Neutrophil (primary cell): Measurements from ENCODE around the gene ZNF525.
"Not testable (repeated sequence)": the region's sequence is repeated elsewhere in the genome, so short reads cannot be mapped to it uniquely, and the experiment has no call there.

ENCODE experiments used
- H3K27ac ChIP-seq: fragments of 200-600 bp; sonication (generic); 2 replicates; pipeline ENCODE4 v1.5.1; 2016; ENCODE audit warnings: mild to moderate bottlenecking, moderate library complexity
- H3K27me3 ChIP-seq: fragments of 200-600 bp; sonication (generic); 2 replicates; pipeline ENCODE4 v1.6.0; 2016; ENCODE audit warnings: mild to moderate bottlenecking
- H3K36me3 ChIP-seq: fragments of 200-600 bp; sonication (generic); 2 replicates; pipeline ENCODE4 v1.5.1; 2017
- H3K4me1 ChIP-seq, 2 experiments: fragments of 200-600 bp in 1 of 2; sonication (generic) in 1 of 2; 1 replicate in 1 of 2; 2 replicates in 1 of 2; pipeline versions ENCODE4 v1.5.1 to v1.6.1; 2013 to 2016; ENCODE audit warnings: low read depth in 1 of 2, low read length in 1 of 2, mild to moderate bottlenecking in 1 of 2, moderate library complexity in 1 of 2; ENCODE audit not compliant: control insufficient read depth in 1 of 2, insufficient read depth in 1 of 2
- H3K4me3 ChIP-seq, 2 experiments: fragments of 200-600 bp in 1 of 2; sonication (generic) in 1 of 2; 1 replicate in 1 of 2; 2 replicates in 1 of 2; pipeline ENCODE4 v1.5.1; 2013 to 2016; ENCODE audit warnings: low read depth in 1 of 2, low read length in 1 of 2, mild to moderate bottlenecking in 1 of 2, moderate library complexity in 1 of 2
- H3K9me3 ChIP-seq: fragments of 200-600 bp; sonication (generic); 2 replicates; pipeline ENCODE4 v1.5.1; 2016
- CTCF ChIP-seq: fragments of 200-600 bp; sonication (generic); IDR thresholded peaks from 2 replicates; pipeline ENCODE4 v1.5.1; 2016; ENCODE audit warnings: antibody characterized with exemption

Gene ZNF525

GRCh38 chr19:53394522-53394973 lies 29.0 kb downstream of the ZNF525 start:
- H3K36me3 ChIP-seq: peaks cover 13% of the 10 kb centered on the region
- peaks cover 10 to 18% of the 10 kb centered on the region in 2 experiments for H3K4me1 ChIP-seq
- TF ChIP-seq CTCF: no peak
- H3K27me3 ChIP-seq: no peaks in the 10 kb centered on the region
- no peak overlapping the region for H3K27ac ChIP-seq
- peaks cover 12% of the 10 kb centered on the region for H3K9me3 ChIP-seq
- peak overlapping the region; percentile 86 to 92 for H3K4me3 ChIP-seq

GRCh38 chr19:53394974-53395839 lies 29.7 kb downstream of the ZNF525 start, which contains the start of gene ZNF765:
Gene ZNF765 (plus strand): TSS chr19:53395149. CDS start chr19:53398016, 2,867 bp downstream.
- peak; percentile 85 for TF ChIP-seq CTCF
- H3K27ac ChIP-seq: peak within 1 kb of the TSS; percentile 57
- peaks cover 10 to 18% of the 10 kb centered on the region in 2 experiments for H3K4me1 ChIP-seq
- H3K36me3 ChIP-seq: peaks cover 18% of the 10 kb centered on the region
- H3K9me3 ChIP-seq: peaks cover 5% of the 10 kb centered on the region
- H3K4me3 ChIP-seq: peak within 1 kb of the TSS; percentile 86 to 92
- no peaks in the 10 kb centered on the region for H3K27me3 ChIP-seq

GRCh38 chr19:53395840-53396524 lies 30.5 kb downstream of the ZNF525 start:
- Histone ChIP-seq H3K36me3 (peaks cover 20% of the 10 kb centered on the region), H3K4me1 (peaks cover 10 to 18% of the 10 kb centered on the region in 2 experiments), H3K27ac (peak overlapping the region; percentile 57), H3K4me3 (peak overlapping the region; percentile 86 to 92)
- not testable (repeated sequence) for H3K27me3 ChIP-seq, H3K9me3 ChIP-seq

GRCh38 chr19:53396525-53396868 lies 31.0 kb downstream of the ZNF525 start:
- H3K4me1 ChIP-seq: peaks cover 10 to 18% of the 10 kb centered on the region in 2 experiments
- no peak for TF ChIP-seq CTCF
- no peaks in the 10 kb centered on the region for H3K27me3 ChIP-seq
- H3K4me3 ChIP-seq: no peak overlapping the region
- H3K27ac ChIP-seq: no peak overlapping the region
- H3K36me3 ChIP-seq: peaks cover 20% of the 10 kb centered on the region
- peaks cover 4% of the 10 kb centered on the region for H3K9me3 ChIP-seq

- not testable (repeated sequence) for H3K9me3 ChIP-seq, H3K27ac ChIP-seq, H3K27me3 ChIP-seq, H3K4me3 ChIP-seq
- Histone ChIP-seq H3K36me3 (peaks cover 28% of the 10 kb centered on the region), H3K4me1 (peaks cover 10 to 18% of the 10 kb centered on the region in 2 experiments)
These were observed 32.4 kb downstream of the ZNF525 start for GRCh38 chr19:53397918-53398317.

- no peak for TF ChIP-seq CTCF
- no peaks in the 10 kb centered on the region for H3K4me1 ChIP-seq
- H3K27me3 ChIP-seq: no peaks in the 10 kb centered on the region
- H3K4me3 ChIP-seq: no peak overlapping the region
- H3K36me3 ChIP-seq: peaks cover 24% of the 10 kb centered on the region
- H3K27ac ChIP-seq: no peak overlapping the region
- peaks cover 70% of the 10 kb centered on the region for H3K9me3 ChIP-seq
These were observed 44.1 kb downstream of the ZNF525 start for GRCh38 chr19:53409505-53410204.

GRCh38 chr19:53420520-53421315 lies 55.2 kb downstream of the ZNF525 start:
- H3K27ac ChIP-seq, H3K36me3 ChIP-seq, H3K27me3 ChIP-seq, H3K9me3 ChIP-seq, H3K4me1 ChIP-seq, H3K4me3 ChIP-seq: not testable (repeated sequence)
